ENCODE results near the gene ARHGEF10L. TPM values are rescaled to one million over a fixed set of nuclear protein-coding genes. Genes with fewer than 3 reads are reported as not detected.
"Not testable (repeated sequence)": the region's sequence is repeated elsewhere in the genome, so short reads cannot be mapped to it uniquely, and the experiment has no call there.

Gene ARHGEF10L, protein sequence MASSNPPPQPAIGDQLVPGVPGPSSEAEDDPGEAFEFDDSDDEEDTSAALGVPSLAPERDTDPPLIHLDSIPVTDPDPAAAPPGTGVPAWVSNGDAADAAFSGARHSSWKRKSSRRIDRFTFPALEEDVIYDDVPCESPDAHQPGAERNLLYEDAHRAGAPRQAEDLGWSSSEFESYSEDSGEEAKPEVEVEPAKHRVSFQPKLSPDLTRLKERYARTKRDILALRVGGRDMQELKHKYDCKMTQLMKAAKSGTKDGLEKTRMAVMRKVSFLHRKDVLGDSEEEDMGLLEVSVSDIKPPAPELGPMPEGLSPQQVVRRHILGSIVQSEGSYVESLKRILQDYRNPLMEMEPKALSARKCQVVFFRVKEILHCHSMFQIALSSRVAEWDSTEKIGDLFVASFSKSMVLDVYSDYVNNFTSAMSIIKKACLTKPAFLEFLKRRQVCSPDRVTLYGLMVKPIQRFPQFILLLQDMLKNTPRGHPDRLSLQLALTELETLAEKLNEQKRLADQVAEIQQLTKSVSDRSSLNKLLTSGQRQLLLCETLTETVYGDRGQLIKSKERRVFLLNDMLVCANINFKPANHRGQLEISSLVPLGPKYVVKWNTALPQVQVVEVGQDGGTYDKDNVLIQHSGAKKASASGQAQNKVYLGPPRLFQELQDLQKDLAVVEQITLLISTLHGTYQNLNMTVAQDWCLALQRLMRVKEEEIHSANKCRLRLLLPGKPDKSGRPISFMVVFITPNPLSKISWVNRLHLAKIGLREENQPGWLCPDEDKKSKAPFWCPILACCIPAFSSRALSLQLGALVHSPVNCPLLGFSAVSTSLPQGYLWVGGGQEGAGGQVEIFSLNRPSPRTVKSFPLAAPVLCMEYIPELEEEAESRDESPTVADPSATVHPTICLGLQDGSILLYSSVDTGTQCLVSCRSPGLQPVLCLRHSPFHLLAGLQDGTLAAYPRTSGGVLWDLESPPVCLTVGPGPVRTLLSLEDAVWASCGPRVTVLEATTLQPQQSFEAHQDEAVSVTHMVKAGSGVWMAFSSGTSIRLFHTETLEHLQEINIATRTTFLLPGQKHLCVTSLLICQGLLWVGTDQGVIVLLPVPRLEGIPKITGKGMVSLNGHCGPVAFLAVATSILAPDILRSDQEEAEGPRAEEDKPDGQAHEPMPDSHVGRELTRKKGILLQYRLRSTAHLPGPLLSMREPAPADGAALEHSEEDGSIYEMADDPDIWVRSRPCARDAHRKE (N-terminal part only)
- total RNA-seq = 16.6 and 20.4 TPM in 2 replicates

DNA sequence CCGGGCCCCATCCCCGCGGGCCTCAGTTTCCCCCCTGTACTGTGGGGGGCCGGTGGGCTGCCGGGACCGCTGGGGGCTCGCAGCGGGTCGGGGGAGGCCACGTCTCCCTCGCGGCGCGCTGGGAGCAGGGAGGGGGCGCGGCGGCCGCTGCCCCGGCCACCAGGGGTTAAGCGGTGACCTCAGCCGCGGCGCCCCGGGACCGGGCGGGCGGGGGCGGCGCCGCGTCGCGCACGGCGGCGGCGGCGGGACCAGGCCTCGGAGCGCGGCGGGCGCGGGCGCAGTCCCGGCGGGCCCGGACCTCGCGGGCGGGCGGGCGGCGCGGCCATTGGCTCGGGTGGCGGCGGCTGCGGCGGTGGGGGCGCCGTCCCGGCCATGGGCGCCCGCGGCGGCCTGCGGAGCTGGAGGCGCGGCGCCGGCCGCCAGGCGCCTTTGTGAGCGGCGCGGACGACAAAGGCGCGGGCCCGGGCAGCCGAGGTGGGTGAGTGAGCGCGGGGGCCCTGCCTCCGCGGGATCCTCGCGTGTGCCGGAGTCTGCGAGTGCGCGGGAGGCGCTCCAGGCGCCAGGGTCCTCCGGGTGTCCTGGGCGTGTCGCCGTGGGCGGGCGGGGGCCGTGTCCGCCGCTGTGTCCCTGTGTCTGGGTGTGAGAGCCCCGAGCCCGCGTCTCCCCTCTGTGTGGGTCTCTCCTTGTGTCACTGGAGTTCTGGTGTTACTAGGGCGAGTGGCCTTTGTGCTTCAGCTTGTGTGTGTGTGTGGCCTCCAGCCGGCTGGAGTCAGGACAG lies at the start of gene ARHGEF10L:
ARHGEF10L (plus strand) TSS at position 222 of the 778 bp plus-strand sequence. CDS start 40,898 bp downstream, outside the sequence.
- DNase-seq (ENCODE audit: extremely low read depth, low read depth, low spot score) = no peak

DNA sequence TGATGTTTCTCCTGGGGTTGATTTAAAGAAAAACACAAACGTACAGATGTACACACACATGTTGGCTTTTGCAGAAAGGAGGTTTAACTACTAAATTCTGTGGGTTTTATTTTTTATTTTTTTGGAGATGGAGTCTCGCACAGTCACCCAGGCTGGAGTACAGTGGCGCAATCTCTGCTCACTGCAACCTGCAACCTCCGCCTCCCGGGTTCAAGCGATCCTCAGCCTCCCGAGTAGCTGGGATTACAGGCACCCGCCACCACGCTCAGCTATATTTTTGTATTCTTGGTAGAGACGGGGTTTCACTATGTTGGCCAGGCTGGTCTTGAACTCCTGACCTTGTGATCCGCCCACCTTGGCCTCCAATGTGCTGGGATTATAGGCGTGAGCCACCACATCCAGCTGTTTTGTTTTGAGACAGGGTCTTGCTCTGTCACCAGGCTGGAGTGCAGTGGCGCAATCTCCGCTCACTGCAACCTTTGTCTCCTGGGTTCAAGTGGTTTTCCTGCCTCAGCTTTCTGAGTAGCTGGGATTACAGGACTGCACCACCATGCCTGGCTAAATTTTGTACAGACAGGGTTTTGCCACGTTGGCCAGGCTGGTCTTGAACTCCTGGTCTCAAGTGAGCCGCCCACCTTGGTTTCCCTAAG lies 49.6 kb upstream of the ARHGEF10L start:
- not testable (repeated sequence) for DNase-seq (ENCODE audit: extremely low read depth, low read depth, low spot score)

DNA sequence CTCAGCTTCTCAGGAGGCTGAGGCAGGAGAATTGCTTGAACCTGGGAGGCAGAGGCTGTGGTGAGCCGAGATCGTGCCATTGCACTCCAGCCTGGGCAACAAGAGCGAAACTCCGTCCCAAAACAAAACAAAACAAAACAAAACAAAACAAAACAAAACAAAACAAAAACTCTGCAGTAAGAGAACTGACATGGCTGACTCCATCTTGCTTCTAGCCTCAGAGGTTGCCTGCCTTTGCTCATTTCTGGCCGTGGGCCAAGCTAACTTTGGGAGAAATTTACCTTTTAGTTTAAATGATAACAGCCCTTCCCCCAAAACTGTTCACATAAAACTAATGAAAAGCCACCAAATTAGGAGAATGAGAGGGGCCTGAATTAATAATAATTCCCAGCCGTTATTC lies 48.8 kb upstream of the ARHGEF10L start:
- not testable (repeated sequence) for DNase-seq (ENCODE audit: extremely low read depth, low read depth, low spot score)

DNA sequence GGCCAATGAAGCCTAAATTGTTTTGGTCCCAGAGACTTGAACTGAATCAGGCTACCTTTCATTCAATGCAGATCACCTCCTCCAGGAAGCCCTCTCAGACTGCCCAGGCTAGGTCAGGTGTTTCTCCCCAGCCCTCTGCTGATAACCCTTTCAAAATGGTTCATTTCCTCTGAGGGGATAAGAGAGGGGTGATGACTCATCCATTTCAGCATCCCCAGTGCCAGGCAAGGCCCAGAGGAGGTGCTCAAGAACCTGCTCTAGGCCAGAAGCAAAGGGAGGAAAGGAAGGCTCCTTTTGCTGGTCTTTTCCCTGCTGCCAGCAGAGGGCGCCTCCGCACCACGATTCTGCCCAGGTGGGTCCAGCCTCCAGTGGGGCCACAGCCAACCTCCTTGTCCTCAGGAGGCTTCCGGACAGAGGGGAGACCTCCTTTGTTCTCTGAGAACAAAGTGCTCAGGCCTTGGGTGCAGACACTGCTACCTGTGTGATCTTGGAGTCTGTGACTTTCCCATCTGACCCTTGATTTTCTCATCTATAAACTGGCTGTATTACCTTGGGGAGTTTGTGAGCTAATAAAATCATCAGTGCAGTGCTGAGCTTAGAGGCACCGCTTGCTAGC lies 45.3 kb upstream of the ARHGEF10L start:
- no peak for DNase-seq (ENCODE audit: extremely low read depth, low read depth, low spot score)

DNA sequence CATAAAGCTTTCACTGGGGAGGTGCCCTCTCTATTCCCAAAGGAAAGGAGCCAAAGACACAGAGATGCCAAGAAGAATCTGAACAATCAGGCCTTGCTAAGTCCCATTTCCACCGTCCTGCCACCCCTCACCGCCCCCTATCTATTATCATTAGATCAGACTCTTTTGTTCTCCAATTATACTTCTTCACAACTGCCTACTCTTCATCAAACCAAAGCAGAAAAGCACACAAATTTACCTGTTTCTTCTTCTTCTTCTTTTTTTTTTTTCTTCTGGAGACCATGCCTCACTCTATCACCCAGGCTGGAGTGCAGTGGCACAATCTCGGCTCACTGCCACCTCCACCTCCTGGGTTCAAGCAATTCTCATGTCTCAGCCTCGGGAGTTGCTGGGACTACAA lies 43.1 kb upstream of the ARHGEF10L start:
- DNase-seq (ENCODE audit: extremely low read depth, low read depth, low spot score) = no peak

DNA sequence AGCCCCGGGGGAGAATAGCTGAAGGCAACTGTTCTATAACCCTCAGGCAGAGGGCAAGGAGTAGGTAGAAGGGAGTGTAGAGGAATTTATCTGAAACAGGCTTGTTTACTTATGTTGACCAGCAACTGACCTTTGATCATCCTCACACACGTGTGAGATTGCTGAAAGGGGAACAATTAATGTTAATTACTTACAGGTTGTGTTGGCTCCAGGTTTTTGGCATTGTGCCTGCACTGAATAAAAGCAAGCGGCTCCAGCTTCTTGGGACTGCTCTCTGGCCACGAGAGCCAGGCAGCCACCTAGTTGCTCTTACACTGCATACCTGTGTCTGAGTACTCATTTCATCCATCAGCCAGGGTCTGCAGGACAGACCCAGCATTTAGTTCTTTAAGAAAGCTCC lies 41.3 kb upstream of the ARHGEF10L start:
- no peak for DNase-seq (ENCODE audit: extremely low read depth, low read depth, low spot score)

DNA sequence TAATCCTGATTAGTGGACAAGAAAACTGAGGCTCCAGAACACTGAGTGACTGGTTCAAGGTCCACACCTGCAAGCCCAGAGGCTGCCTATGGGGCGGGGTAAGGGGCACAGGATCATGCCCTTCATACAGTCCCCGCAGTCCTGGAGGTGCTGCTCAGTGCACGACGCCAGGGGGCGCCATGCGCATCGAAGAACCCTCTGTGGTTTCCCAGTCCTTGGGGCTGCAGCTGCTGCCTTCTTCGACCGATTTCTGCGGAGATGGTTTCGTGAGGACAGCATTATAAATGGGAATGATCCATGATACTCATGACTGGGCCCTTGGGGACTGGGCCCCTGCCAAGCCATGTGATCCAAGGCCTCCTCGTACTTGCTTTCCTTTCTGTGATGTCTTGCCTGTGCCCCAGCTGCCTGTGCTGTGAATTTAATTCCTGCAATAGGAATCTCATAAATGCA lies 37.1 kb upstream of the ARHGEF10L start:
- DNase-seq (ENCODE audit: extremely low read depth, low read depth, low spot score) = peak; percentile 14

DNA sequence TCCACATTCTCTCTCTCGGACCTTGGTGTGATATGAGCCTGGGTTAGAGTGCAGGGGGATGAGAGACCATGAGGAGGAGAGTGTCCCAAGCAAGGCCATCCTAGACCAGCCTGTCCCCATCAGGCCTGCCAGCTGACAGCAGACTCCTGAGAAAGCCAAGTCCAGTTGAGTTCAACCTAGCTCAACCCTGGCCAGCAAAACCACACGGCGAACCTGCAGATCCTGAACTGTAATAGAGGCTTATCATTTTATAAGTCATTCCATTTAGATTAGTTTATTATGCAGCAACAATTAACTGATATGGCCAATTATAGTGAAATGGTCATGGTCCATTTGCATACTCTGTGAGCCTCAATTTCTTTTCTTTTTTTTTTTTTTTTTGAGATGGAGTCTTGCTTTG lies 36.4 kb upstream of the ARHGEF10L start:
- no peak for DNase-seq (ENCODE audit: extremely low read depth, low read depth, low spot score)

DNA sequence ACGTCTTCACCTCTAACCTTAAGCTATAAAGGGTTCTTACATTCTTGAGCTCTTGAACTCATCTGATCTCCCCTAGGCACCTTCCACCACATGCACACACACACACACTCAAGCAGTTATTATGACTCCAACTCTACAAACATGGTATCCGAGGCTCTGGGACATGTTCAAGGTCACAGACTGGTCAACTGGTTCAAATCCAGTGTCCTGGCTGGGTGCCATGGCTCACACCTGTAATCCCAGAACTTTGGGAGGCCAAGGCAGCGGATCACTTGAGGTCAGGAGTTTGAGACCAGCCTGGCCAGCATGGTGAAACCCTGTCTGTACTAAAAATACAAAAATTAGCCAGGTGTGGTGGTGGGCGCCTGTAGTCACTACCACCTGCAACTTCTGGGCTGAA lies 32.3 kb upstream of the ARHGEF10L start:
- DNase-seq (ENCODE audit: extremely low read depth, low read depth, low spot score) = not testable (repeated sequence)

DNA sequence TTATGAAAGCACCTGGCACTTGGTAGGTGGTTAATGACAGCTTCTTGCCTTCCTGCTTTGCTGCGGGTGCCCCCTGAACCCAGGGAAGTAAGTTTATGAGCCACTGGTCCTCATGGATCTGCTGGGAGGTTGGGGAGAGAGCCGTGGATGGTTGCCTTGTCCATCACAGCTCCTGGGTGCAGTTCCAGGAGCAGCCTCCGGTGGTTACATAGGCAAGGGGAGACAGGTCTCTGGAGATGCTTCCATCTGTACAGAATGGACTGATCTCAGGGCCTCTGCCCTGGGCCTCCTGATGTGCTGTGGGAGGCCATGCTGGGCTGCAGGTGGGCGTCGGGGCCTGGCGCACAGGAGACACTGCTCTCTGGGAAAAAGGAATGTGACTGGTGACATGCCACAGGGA lies 31.6 kb upstream of the ARHGEF10L start:
- no peak for DNase-seq (ENCODE audit: extremely low read depth, low read depth, low spot score)

DNA sequence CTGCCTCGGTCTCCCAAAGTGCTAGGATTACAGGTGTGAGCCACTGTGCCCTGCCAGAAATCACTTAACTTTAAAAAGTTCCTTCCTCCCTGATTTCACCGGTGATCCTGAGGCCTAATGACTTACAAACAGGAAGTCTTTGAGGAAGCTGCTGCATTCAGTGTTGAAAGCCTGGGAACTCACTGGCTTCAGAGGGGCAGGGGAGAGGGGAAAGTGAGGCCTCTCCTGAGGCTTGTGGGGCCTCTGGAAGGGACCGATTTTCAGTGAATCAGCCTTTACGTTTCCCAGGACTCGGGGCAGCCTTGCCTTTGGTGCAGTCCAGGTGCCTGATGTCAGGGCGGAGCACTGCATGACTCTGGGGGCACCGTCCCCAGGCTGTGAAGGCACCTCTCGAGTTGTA lies 30.1 kb upstream of the ARHGEF10L start:
- no peak for DNase-seq (ENCODE audit: extremely low read depth, low read depth, low spot score)

DNA sequence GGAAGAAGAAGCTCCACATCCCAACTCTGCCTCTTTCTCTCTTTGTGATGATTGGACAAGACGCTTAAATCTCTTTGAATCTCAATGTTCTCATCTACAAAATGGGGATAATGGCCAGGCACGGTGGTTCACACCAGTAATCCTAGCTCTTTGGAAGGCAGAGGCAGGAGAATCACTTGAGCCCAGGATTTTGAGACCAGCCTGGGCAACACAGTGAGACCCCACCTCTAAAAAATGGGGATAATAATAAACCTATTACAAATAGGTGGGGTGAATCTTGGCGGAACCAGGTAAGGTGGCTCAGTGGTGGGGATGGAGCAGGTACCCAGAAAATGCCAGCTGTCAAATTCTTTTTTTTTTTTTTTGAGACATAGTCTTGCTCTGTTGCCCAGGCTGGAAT lies 29.4 kb upstream of the ARHGEF10L start:
- DNase-seq (ENCODE audit: extremely low read depth, low read depth, low spot score) = no peak

DNA sequence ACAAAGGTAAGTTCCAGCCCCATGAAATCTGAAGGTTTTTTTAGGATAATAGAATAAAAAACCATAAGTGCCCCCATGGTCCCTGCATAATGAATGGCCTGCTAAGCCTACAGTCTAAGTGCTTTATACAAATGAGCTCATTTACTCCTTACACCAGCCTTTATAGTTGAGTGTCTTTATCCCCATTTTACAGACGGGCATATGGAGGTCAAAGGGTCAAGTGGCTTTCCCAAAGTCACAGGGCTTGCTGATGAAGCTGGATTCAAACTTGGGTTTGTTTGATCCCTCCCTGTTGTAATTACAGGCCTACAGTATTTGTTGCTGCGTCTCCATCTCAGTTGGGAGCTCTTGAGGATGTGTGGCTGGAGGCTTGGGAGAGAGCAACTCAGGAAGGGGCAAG lies 28.3 kb upstream of the ARHGEF10L start:
- DNase-seq (ENCODE audit: extremely low read depth, low read depth, low spot score) = no peak

DNA sequence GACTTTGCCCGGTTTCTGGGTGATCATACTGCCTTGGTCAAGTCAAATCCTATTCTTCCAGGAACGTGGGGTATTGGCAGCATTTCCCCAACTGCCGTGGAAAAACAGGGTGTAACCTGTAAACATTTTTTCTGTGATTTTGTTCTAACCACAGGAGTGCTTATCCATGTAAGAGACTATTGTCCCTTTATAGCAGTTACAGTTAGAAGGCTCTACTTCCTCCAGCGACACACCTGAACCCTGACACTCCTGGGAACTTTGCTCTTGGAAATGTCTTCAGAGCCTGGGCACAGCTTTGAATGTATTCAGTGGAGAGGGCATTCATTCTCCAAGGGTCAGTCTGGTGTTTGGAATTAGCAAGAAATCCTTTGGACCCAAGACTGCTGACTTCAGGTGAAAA lies 26.4 kb upstream of the ARHGEF10L start:
- DNase-seq (ENCODE audit: extremely low read depth, low read depth, low spot score) = no peak

DNA sequence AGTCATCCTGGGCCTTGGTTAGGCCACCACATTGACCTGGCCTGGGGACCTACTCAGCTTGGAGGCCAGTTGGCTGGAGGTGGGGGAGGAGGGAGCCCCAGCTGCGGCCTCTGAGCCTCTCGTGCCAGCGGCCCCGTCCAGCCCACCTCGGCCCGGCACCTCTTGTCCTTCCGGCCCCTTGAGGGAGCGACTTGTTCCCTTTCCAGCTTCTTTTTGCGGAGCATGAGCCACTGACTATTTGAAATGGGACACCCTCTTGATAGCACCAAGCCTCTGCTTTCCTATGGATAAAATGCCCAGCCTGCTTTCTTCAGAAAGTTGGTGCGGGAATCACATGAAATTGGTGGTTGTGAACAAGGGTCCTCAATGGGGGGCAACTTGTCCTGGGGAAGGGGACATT lies 24.7 kb upstream of the ARHGEF10L start:
- no peak for DNase-seq (ENCODE audit: extremely low read depth, low read depth, low spot score)

DNA sequence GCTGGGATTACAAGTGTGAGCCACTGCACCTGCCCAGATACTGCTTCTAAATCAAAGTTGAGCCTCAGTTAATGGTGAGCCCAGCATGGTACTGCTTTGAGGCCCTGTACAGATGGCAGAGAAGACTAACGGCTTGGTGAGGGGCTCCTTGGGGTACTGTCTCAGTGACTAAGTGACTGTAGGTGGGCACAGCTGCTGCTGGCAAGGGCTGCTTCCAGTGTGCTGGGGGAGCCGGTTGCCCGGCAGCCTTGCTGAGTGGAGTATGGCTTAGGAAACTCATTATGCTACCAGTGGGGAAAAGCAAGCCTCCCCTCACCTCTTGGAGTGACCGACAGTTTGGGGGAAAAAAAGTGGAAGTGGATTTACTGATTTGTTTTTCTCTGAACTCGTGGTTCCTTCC lies 23.6 kb upstream of the ARHGEF10L start:
- DNase-seq (ENCODE audit: extremely low read depth, low read depth, low spot score) = no peak

DNA sequence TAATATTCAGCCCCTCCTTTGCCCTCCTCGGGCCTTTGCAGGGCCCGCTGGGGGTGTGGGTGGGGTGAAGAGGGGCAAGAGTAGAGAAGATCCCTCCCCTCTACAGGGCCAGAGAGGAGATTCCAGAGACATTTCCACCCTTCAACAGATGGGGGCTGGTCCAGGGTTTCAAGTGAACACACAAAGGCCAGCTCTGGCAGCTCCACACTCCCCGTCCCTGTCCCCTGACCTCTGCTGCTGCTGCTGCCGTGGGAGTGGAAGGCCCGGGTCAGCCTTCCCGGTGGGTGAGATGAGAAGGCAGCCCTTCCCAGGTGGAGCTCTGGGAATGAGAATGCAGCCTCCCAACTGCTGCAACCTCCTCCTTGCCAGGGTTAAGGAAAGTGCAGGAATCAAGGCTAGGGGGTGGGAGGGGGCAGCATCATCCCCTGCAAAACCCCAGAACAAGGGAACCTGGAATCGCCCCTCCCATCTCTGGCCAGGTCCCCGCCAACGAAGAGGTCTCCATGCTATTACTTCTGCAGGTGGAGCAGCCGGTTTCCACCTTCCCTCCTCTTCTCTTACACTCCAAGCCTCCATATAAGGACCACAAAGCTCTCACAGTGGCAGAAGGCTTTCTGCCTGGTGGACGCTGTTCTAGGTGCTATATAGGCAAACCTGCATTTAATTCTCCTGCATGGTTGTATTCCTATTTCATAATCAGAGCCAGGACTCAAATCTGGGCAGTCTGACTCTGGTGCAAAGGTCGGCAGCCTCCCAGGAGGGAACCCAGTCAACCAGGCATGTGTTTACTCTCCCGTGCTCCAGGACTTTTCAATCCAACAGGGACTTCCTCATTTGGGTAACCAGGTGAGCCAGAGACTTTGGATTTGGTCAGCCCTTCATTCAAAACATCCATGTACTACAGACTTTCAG lies 22.9 kb upstream of the ARHGEF10L start:
- DNase-seq (ENCODE audit: extremely low read depth, low read depth, low spot score) = no peak

DNA sequence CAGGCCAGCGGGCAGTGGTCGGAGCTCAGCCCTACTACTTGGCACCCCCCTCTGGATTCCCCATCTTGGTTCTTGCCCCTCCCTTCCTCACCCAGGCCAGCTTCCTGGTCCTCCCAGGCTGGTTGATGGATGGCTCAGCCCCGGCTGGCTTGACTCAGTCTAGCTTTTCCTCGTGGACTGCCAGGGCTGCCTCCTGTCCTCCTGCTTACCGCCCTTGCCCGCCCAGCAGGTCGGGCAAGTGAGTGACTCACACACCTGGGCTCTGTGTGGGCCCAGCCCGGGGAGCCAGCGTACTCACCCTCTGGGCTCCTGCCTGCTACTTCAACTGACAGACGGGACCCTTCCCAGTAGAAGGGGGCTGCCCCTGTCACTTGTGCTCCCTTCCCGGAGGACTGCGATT lies 19.5 kb upstream of the ARHGEF10L start:
- DNase-seq (ENCODE audit: extremely low read depth, low read depth, low spot score) = no peak

All from glomerular endothelial cell (primary cell).